ENCODE measurements around the gene NPW. TPM values are rescaled to one million over a fixed set of nuclear protein-coding genes. Genes with fewer than 3 reads are reported as not detected.

NPW gene
- total and polyA plus RNA-seq, 9 of the 15 experiments (the other 6 are each of a cell fraction or from before 2014, with no cell fraction given) = 0.14 to 4.0 (median 2.6) TPM; not detected in 4

- TF ChIP-seq ZBTB40 (IDR thresholded peaks at IDR 0.05) (peak; percentile 98), ZBTB40 (CRISPR knock-in tag; IDR thresholded peaks at IDR 0.05) (no peak; the same call in 1 of the 2 replicates), GABPB2 (CRISPR knock-in tag; conservative IDR thresholded peaks at IDR 0.05) (no peak), ERF (CRISPR knock-in tag; IDR thresholded peaks at IDR 0.05) (peak; percentile 90), ZNF830 (CRISPR knock-in tag; IDR thresholded peaks at IDR 0.05) (no peak), ZFP1 (CRISPR knock-in tag; IDR thresholded peaks at IDR 0.05) (no peak; the same call in 1 of the 2 replicates), ZNF253 (CRISPR knock-in tag; conservative IDR thresholded peaks at IDR 0.05) (no peak), HEY1 (CRISPR knock-in tag; IDR thresholded peaks at IDR 0.05; ENCODE audit: borderline replicate concordance) (no peak), ARNT (IDR thresholded peaks at IDR 0.05) (no peak), NFE2L1 (tag; IDR thresholded peaks at IDR 0.05; ENCODE audit: borderline replicate concordance, low read depth) (no peak)
- TF ChIP-seq, protein P1, sequence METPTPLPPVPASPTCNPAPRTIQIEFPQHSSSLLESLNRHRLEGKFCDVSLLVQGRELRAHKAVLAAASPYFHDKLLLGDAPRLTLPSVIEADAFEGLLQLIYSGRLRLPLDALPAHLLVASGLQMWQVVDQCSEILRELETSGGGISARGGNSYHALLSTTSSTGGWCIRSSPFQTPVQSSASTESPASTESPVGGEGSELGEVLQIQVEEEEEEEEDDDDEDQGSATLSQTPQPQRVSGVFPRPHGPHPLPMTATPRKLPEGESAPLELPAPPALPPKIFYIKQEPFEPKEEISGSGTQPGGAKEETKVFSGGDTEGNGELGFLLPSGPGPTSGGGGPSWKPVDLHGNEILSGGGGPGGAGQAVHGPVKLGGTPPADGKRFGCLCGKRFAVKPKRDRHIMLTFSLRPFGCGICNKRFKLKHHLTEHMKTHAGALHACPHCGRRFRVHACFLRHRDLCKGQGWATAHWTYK (CRISPR knock-in tag; IDR thresholded peaks at IDR 0.05) = peak; percentile 86; the same call in 1 of the 2 replicates
- TF ChIP-seq, protein P2, sequence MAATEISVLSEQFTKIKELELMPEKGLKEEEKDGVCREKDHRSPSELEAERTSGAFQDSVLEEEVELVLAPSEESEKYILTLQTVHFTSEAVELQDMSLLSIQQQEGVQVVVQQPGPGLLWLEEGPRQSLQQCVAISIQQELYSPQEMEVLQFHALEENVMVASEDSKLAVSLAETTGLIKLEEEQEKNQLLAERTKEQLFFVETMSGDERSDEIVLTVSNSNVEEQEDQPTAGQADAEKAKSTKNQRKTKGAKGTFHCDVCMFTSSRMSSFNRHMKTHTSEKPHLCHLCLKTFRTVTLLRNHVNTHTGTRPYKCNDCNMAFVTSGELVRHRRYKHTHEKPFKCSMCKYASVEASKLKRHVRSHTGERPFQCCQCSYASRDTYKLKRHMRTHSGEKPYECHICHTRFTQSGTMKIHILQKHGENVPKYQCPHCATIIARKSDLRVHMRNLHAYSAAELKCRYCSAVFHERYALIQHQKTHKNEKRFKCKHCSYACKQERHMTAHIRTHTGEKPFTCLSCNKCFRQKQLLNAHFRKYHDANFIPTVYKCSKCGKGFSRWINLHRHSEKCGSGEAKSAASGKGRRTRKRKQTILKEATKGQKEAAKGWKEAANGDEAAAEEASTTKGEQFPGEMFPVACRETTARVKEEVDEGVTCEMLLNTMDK (IDR thresholded peaks at IDR 0.05; ENCODE audit: borderline replicate concordance, insufficient read depth, low read depth, low read length, poor library complexity, severe bottlenecking) = peak; percentile 12
Measured at GRCh38 chr16:1971796-1972489, 47.6 kb upstream of the NPW start, which contains the start of gene TBL3 (continued).

Measured in K562 (cell line).